HG02678 (cell line): Measurements from ENCODE around the gene TTLL11.

ENCODE experiments used
- ATAC-seq: cut with Tn5 transposase; IDR thresholded peaks from one replicate; pipeline ENCODE4 v1.9.1; 2021; ENCODE audit warnings: mild to moderate bottlenecking, moderate library complexity; ENCODE audit not compliant: unreplicated experiment

Gene TTLL11

GRCh38 chr9:121780177-121781040 is 312.7 kb downstream of the TTLL11 start:
- no peak for ATAC-seq

- no peak for ATAC-seq
These were observed 313.6 kb downstream of the TTLL11 start for GRCh38 chr9:121779381-121780117.

- no peak for ATAC-seq
These were observed 314.6 kb downstream of the TTLL11 start for GRCh38 chr9:121778252-121779225.

GRCh38 chr9:121776739-121777637 is 316.1 kb downstream of the TTLL11 start:
- no peak for ATAC-seq

- no peak for ATAC-seq
These were observed 316.9 kb downstream of the TTLL11 start for GRCh38 chr9:121776001-121776738.

- no peak for ATAC-seq
These were observed 318.1 kb downstream of the TTLL11 start for GRCh38 chr9:121774715-121775613.

- ATAC-seq: no peak
These were observed 319.0 kb downstream of the TTLL11 start for GRCh38 chr9:121773954-121774714.

- no peak for ATAC-seq
These were observed 319.7 kb downstream of the TTLL11 start for GRCh38 chr9:121773286-121773953.

GRCh38 chr9:121772600-121773285 is 320.4 kb downstream of the TTLL11 start:
- no peak for ATAC-seq
